GM19238 (cell line): ENCODE results near the gene ZIC1.

Source experiments
- DNase-seq: peaks from one replicate; pipeline ENCODE4 v3.0.0; 2011; ENCODE audit warnings: low spot score; ENCODE audit not compliant: insufficient read length

The ZIC1 gene

GRCh38 chr3:147409143-147410115 is at the start of gene ZIC1:
ZIC1 (plus strand) TSS chr3:147409365; CDS start chr3:147410113, 748 bp downstream.
- DNase-seq, result no peak

- DNase-seq, result no peak
Observed at GRCh38 chr3:147360051-147360439, 49.1 kb upstream of the ZIC1 start.

DNA sequence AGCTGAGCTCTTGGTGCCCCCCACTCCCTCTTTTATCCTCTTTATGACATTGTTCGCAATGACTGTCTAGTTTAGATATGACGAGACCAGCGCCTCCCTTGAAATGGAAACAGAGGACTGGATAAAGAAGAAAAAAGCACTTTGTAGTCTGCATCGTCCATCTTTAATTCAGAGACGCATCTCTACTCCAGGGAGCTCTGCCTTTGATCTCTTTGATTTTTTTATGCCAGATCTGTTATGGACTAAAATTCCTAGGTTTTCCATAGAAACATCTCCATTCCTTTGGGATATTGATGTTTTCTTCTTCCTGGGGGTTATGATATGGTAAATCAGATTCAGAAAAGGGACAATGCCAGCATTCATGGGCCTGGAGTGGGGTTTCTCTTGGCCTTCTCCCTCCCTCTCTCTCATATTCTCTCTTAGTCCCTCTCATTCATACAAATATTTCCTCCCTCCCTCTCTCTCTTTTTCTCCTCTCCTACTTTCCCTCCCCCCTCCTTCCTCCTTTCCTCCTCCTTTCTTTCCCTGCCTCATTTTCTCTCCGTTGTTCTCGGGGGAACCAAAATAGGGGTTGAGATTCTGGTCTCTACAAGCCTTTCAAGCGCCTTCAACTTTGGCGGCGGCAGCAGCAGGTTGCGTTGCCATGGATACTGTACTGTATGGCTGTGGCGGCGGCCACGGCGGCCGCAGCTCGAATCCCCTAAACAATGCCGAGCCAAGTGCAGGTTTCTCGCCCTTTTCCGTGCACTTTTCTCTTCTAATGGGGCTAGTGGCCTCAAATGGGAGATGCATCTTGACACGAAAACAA is 48.3 kb upstream of the ZIC1 start:
- DNase-seq, result no peak

DNA sequence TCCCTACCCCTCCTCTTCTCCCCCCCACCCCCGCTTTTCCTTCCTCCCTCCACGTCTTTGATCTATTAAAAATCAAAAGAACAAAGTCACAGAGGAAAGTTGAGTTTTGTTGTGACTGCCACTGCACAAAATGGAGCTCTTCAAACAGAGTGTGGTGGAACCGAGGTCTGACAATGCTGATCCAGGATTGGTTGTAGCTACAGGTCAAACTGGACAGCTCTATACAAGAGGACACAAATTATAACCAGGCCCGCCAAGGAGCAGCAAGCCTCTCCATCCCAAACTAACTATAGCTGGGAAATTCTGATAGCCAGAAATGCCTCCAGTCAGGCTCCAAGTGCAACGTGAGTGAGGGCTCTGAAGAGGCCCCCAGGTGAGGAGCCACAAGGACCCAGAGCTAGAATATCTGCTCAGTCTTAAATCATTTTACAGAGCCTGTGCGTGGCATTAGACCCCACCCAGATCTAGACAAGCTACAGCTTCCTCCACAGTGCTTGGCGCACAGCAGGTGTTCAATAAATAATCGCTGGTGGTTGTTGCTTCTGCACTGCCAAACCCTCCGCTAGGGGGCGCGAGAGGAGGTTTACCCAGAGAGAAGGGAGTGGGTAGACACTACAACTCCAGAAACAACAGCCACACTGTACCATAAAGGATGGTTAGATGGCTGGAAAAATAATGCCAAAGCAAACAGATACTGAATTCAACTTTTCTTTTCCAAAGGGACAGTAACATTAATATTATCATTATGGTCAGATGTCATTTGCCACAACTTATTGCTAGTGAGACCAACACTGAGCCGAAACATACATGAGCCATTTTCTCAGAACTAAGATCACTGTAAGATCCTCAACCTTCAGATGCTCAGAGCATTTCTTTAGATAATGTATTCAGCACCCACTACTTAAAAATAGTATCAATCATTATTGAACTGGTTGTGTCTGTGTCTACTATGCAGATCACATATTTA is 47.4 kb upstream of the ZIC1 start:
- DNase-seq, result no peak

GRCh38 chr3:147364771-147365170 is 44.4 kb upstream of the ZIC1 start:
- DNase-seq, result no peak

GRCh38 chr3:147365196-147366115 is 43.7 kb upstream of the ZIC1 start:
- DNase-seq, result no peak

GRCh38 chr3:147367676-147368075 is 41.5 kb upstream of the ZIC1 start:
- no peak for DNase-seq

GRCh38 chr3:147368151-147368550 is 41.0 kb upstream of the ZIC1 start:
- DNase-seq, result no peak

GRCh38 chr3:147368561-147369221 is 40.5 kb upstream of the ZIC1 start:
- DNase-seq, result no peak

- no peak for DNase-seq
Observed at GRCh38 chr3:147369231-147369630, 39.9 kb upstream of the ZIC1 start.

GRCh38 chr3:147369661-147370123 is 39.5 kb upstream of the ZIC1 start:
- DNase-seq, result no peak

GRCh38 chr3:147370349-147370748 is 38.8 kb upstream of the ZIC1 start:
- DNase-seq, result no peak

- no peak for DNase-seq
Observed at GRCh38 chr3:147371140-147371539, 38.0 kb upstream of the ZIC1 start.

- DNase-seq, result no peak
Observed at GRCh38 chr3:147371771-147372340, 37.3 kb upstream of the ZIC1 start.

DNA sequence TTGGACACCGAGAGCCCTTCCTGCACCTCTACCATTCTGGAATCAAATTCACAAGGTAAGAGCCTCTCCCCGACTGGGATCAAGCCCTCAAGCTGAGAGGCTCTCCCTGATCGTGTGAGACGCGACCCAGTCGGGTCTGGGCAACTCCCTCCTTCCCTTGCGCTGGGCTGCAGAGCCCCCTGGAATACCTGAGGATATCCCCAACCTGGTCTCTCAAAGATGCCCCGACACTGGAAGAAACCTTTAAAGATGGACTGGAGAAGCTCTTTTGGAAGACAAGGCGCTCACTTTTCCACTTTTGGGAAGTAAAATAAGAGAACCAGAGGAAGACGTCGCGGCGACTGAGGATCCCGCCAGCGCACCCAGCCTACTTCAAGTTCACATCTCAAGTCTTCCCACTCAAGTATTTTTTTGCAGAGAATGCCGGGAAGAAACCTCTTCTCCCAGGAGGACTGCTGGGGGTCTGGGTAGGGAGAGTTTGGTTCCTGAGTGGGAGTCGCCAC is 36.6 kb upstream of the ZIC1 start:
- no peak for DNase-seq

DNA sequence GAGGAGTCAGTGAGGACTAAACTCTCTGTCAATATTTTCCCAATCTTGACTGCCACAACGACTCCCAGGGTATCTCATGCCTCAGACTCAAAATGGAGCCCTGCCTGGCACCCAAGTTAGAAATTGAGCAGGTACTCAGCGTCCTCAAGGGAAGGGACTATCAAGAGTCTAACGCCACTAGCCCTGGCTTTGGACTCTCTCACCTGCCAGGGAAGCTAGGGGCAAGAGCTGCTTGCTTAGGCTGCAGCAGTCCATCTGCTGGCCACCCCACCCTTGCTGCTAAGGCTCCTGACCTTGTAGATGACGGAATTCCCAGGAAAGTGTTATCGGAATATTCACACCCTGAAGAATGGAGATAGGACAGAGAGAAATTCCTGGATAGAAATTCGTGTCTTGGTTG is 35.9 kb upstream of the ZIC1 start:
- no peak for DNase-seq

GRCh38 chr3:147377412-147378367 is 31.5 kb upstream of the ZIC1 start:
- DNase-seq, result no peak

GRCh38 chr3:147379651-147380050 is 29.5 kb upstream of the ZIC1 start:
- no peak for DNase-seq
